Endodermal cell (in vitro differentiated cells): Measurements from ENCODE around the gene TPRX1. TPM values are rescaled to one million over a fixed set of nuclear protein-coding genes. Genes with fewer than 3 reads are reported as not detected.
A peak's percentile ranks its signal among the peaks of the same experiment; 100 is the strongest.
"Not testable (repeated sequence)": the region's sequence is repeated elsewhere in the genome, so short reads cannot be mapped to it uniquely, and the experiment has no call there.

Experiments
- DNase-seq: peaks from one replicate; pipeline ENCODE4 v3.0.0-alpha.2; 2017
- H3K27ac ChIP-seq: 2 replicates; pipeline ENCODE4 v1.5.1; 2013; ENCODE audit warnings: mild to moderate bottlenecking, low read depth, low read length, moderate library complexity
- H3K27me3 ChIP-seq: 2 replicates; pipeline ENCODE4 v1.6.1; 2013; ENCODE audit warnings: mild to moderate bottlenecking, low read length, moderate library complexity; ENCODE audit not compliant: insufficient read depth, control insufficient read depth, poor library complexity, severe bottlenecking
- H3K36me3 ChIP-seq: 2 replicates; pipeline ENCODE4 v1.7.0; 2013; ENCODE audit warnings: mild to moderate bottlenecking, low read length, moderate library complexity; ENCODE audit not compliant: control insufficient read depth, insufficient read depth
- H3K4me1 ChIP-seq: one replicate; pipeline ENCODE4 v1.7.0; 2013; ENCODE audit warnings: low read length; ENCODE audit not compliant: control insufficient read depth, insufficient read depth
- H3K4me3 ChIP-seq: 2 replicates; pipeline ENCODE4 v1.5.1; 2013; ENCODE audit warnings: mild to moderate bottlenecking, low read length, moderate library complexity
- H3K9ac ChIP-seq: 2 replicates; pipeline ENCODE4 v1.6.1; 2013; ENCODE audit warnings: mild to moderate bottlenecking, low read length, moderate library complexity; ENCODE audit not compliant: poor library complexity, severe bottlenecking; ENCODE audit errors: extremely low read depth
- H3K9me3 ChIP-seq: 2 replicates; pipeline ENCODE4 v1.6.1; 2013; ENCODE audit warnings: mild to moderate bottlenecking, low read length, moderate library complexity; ENCODE audit not compliant: control insufficient read depth
- H3K27ac Mint-ChIP-seq: 2 replicates; pipeline ENCODE4 v1.8.0; 2020; ENCODE audit warnings: mixed read lengths
- H3K27me3 Mint-ChIP-seq: 2 replicates; pipeline ENCODE4 v1.8.0; 2021; ENCODE audit warnings: mild to moderate bottlenecking, mixed read lengths; ENCODE audit not compliant: insufficient read depth
- H3K36me3 Mint-ChIP-seq: 2 replicates; pipeline ENCODE4 v1.8.0; 2020; ENCODE audit warnings: low read depth, mixed read lengths
- H3K4me1 Mint-ChIP-seq: 2 replicates; pipeline ENCODE4 v1.8.0; 2020; ENCODE audit warnings: mixed read lengths
- H3K4me3 Mint-ChIP-seq: 2 replicates; pipeline ENCODE4 v1.8.0; 2020; ENCODE audit warnings: mild to moderate bottlenecking, moderate library complexity, mixed read lengths
- H3K9me3 Mint-ChIP-seq: 2 replicates; pipeline ENCODE4 v1.8.0; 2020; ENCODE audit warnings: mild to moderate bottlenecking, mixed read lengths
- CTCF ChIP-seq: fragments of 200-600 bp; sonication (generic); conservative IDR thresholded peaks from 2 replicates; pipeline ENCODE4 v1.5.0; 2021; ENCODE audit warnings: antibody characterized with exemption, mild to moderate bottlenecking
- WGBS, 2 experiments: methylation state at CpG; one replicate each; pipeline versions ENCODE4 v1.1.5 to v1.1.7; 2013; ENCODE audit warnings: missing lambda C conversion rate in 2 of 2, mixed read lengths in 1 of 2; ENCODE audit not compliant: insufficient coverage in 1 of 2, insufficient read length in 1 of 2; 5-methylcytosine and 5-hydroxymethylcytosine counted together
- total RNA-seq, 2 donors: library from RNA; stranded (reverse); fragmentation: NEBNext Ultra II Directional in 1 of 2; extraction: Animal tissue kit (Norgen Biotek cat#: 25700) in 1 of 2; gene quantifications; 2 replicates in 1 of 2; 3 replicates in 1 of 2; pipeline ENCODE4 v1.2.1, GENCODE V29; 2021

TPRX1 gene
- total RNA-seq, 2 donors from 2014 or later = not detected

GRCh38 chr19:47765523-47766358, 38.6 kb downstream of the TPRX1 start:
- Histone ChIP-seq H3K9me3 (no peaks in the 10 kb centered on the region), H3K27ac (no peak overlapping the region), H3K9ac (no peak overlapping the region), H3K4me3 (no peak overlapping the region), H3K36me3 (no peaks in the 10 kb centered on the region), H3K4me1 (no peaks in the 10 kb centered on the region), H3K27me3 (no peaks in the 10 kb centered on the region)
- no peaks in the 10 kb centered on the region for H3K9me3 Mint-ChIP-seq
- H3K36me3 Mint-ChIP-seq = no peaks in the 10 kb centered on the region
- peak; percentile 95 for DNase-seq
- TF ChIP-seq CTCF = peak; percentile 94
- no peaks in the 10 kb centered on the region for H3K27me3 Mint-ChIP-seq
- H3K4me3 Mint-ChIP-seq = no peak overlapping the region
- peak overlapping the region; percentile 45 for H3K27ac Mint-ChIP-seq
- H3K4me1 Mint-ChIP-seq = peaks cover 7% of the 10 kb centered on the region
- WGBS, 2 experiments = 32 to 41% methylated on average over 14 to 19 of the region's 19 CpGs

- not testable (repeated sequence) for H3K4me3 ChIP-seq, H3K4me1 Mint-ChIP-seq, H3K27ac Mint-ChIP-seq, DNase-seq, H3K9me3 ChIP-seq, H3K4me1 ChIP-seq, H3K27me3 ChIP-seq, H3K4me3 Mint-ChIP-seq, H3K9ac ChIP-seq, H3K36me3 ChIP-seq, H3K9me3 Mint-ChIP-seq, H3K27me3 Mint-ChIP-seq, H3K27ac ChIP-seq, H3K36me3 Mint-ChIP-seq
- 100% methylated on average over 3 of the region's 3 CpGs; no CpG with 5 or more reads in 1 of the 2 experiments for whole genome bisulfite sequencing, 2 experiments
Measured at GRCh38 chr19:47764705-47765104, 39.6 kb downstream of the TPRX1 start.

- Histone ChIP-seq H3K36me3 (peaks cover 12% of the 10 kb centered on the region), H3K4me3 (no peak overlapping the region), H3K9me3 (no peaks in the 10 kb centered on the region), H3K4me1 (no peaks in the 10 kb centered on the region), H3K9ac (no peak overlapping the region), H3K27me3 (no peaks in the 10 kb centered on the region), H3K27ac (no peak overlapping the region)
- Mint-ChIP-seq H3K27me3 (no peaks in the 10 kb centered on the region), H3K36me3 (peaks cover 22% of the 10 kb centered on the region), H3K4me3 (no peak overlapping the region), H3K4me1 (no peaks in the 10 kb centered on the region), H3K9me3 (peaks cover 2% of the 10 kb centered on the region), H3K27ac (peak overlapping the region; percentile 2)
- WGBS, 2 experiments = 93 to 95% methylated on average over 8 to 18 of the region's 18 CpGs
- DNase-seq = peak; percentile 51
- TF ChIP-seq CTCF = no peak
Measured at GRCh38 chr19:47762615-47763308, 41.6 kb downstream of the TPRX1 start.
